SKM-1 treated with dmso at 0.1 percent for 144 hours (cell line): ENCODE data around the gene TBX5.
"Not testable (repeated sequence)": the region's sequence is repeated elsewhere in the genome, so short reads cannot be mapped to it uniquely, and the experiment has no call there.

Experiments
- DNase-seq: peaks from one replicate; lab custom pipeline; 2025; ENCODE audit not compliant: unreplicated experiment; lab: John Stamatoyannopoulos, UW

Gene TBX5

GRCh38 chr12:114393569-114393968 lies 12.4 kb downstream of the TBX5 start:
- no peak for DNase-seq

DNA sequence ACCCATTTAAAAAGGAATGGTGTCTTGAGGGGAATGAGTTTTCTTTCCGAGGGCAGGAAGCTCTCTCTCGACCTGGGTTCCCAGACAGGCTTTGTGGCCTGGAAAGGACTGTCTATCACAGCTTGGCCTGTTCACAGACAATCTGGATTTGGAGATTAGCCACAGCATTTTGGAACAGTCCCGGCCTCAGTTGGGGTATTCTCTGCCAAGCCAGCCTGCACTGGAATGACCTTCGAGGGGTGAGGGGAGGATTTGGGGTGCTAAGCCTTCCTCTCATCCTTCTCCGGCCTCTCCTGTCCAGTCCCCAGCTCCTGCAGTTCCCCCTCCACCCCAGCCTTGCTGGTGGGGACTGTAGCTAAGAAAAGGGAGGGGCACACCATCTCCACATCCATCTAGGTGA lies 13.0 kb downstream of the TBX5 start:
- DNase-seq = no peak

DNA sequence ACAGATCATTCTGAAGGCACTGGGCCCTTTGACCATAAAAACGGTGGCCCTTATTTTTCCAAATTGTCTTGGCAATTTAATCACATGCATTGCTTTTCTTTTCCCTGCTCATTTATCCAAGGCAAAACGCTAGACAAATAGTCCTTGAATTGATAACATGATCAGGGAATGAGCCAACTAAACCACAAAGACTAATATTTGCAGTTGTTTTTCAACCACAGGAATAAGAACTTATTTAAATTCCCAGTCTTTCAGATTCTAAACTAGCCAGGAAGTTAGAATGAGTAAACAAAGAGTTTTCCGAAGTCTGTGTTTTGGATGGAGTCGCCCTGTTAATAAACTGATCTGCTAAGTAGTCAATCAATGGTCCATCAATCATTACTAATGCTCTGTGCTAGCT lies 14.9 kb downstream of the TBX5 start:
- no peak for DNase-seq

DNA sequence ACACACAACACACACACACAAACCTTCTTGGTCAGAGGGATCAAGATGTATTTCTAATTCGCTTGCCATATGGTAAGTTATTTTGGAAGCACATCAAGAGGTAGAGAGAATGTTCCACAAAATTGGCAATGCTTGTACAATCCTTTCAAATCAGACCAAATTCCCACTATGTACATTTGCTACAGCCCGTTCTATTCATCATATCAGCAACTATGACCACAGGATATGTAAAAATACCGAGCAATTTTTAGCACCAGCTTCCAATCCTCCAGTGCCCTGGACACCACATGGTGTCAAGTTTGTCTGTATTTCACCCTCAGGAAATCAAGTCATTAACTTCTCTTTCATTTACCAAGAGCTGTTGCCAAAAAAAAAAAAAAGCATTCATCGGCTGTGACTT lies 21.2 kb downstream of the TBX5 start:
- DNase-seq = no peak

DNA sequence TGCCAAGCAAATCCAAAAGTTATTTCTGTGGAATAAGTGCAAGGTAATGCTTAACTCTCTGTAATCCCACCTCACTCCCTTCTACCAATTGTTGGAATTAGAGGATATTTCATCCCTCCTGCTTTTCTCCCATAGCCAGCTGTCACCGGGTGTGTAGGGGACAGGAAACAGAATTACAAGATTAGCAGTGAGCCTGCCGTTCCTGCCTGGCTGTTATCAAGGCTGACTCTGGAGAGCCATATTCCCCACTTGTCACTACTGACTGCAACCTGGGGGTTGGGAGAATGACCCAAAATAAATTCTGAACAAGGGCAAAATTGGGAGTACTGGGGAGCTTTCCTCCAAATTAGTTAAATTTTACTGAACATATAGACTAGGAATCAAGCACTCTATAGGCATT lies 24.8 kb downstream of the TBX5 start:
- no peak for DNase-seq

DNA sequence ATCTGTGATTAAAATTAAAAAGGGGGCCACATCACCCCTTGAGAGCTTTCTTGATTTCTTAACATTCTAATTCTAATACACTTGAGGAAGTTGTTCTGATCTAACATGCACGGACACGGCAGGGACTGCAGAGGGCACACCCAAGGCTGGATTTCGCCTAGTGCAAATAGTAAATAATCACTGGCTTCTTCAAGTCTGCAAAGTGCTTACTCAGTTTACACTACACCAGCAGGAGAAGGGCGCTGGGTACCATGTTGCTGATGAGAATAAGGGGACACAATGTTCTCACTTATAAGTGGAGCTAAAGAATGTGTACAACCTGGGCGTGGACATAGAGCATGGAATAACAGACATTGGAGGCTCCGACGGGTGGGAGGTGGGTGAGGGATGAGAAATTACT lies 34.2 kb downstream of the TBX5 start:
- no peak for DNase-seq

DNA sequence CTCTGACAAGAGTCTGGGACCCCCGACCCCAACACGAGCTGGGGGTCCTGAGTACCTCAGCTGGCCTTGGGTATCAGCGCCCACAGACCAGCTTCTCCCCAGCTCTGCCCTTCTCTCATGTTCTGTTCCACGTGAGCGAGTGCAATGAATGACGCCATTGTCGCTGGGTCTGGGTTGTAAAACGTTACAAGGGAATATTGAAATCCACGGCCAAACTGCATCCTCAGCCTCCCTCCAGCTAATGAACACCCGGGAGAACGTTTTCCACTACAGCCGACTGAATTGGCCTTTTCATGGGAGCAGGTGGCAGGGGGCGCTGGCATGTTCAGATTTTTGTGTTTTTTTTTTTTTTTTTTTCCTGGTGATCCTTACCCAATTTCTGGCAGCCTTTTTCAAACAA lies 34.7 kb downstream of the TBX5 start:
- no peak for DNase-seq

DNA sequence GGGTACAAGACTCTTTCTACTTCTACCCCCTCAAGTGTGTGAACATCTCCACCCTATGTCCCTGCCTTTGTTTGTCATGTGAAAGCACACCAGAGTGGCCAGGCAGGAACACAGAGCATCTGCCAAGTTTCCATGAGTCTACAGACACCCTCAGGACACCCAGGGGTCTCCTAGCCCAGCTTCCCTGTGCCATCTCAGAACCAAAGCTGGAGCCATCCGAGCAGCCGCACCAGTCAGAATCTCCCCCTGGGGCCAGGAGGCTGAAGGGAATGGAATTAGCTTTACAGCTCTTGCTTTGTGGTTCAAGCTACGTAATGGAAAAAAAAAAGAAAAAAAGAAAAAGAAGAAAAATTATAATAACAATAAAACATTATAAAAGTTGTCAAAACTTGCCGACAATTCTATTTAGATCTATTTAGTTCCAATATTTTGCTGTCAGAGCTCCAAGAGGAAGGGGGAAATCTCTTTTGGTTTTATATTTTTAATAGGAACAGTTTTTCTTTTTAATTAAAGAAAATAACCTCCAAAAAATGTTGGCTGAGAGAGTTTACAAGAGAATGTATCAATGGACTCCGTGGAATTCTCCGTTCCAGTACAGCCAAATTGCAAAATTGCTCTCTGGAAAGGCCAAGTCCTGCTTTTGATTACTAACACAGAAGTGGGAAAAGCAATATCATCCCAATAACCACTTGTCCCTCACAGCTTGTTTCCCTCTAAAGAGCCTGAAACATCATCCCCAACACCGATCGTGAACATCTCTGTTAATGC lies 37.1 kb downstream of the TBX5 start:
- DNase-seq = no peak

DNA sequence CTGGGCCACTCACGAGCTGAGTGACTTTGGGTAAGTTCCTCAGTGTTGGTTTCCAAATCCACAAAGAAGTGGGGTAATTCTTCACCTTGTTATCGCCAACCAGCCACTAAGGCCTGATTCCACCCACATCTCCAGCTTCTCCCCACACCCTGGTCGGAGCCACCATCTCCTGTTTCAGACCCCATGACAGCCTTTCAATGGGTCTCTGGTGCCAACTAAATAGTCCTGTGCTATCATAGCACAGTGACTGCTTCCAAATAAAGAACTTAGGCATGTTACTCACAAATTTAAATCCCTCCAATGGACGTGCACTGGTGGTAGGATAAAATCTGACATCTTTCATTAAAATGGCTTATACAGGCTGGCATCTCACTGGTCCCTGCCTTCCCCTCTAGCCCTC lies 44.0 kb downstream of the TBX5 start:
- DNase-seq = no peak

- DNase-seq = no peak
Observed at GRCh38 chr12:114361545-114361944, 44.4 kb downstream of the TBX5 start.

GRCh38 chr12:114360485-114360884 lies 45.5 kb downstream of the TBX5 start:
- no peak for DNase-seq

DNA sequence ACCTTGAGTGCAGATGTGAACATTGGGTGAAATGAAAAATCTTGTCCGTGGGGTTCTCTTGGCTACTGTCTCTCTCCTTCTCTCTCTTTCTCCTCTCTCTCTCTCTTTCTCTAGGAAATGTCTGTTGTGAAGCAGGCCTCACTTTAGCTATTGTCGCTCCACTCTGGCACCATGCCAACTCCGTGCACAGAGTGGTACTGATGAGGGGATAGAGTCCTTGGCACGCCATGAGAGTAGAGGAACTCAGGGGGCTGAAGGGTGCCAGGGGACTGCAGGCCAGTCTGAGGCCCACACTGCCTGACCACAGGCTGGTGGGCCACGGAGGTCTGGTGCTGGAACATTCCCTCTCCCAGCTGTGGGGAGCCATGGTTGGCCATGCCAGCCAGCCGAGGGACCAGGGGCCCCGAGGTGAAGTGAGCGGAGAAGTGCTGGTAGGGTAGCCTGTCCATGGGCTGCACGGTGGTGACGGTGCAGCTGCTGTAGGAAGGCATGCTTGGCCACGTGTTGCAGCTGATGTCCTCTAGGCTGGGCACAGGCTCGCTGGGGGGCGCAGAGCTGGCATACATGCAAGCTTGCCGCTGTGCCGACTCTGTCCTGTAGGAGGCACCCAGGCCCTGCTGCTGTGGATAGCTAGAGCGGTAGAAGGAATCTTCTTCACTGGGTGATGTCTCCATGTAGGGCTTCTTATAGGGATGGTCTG lies 50.4 kb downstream of the TBX5 start:
- DNase-seq = no peak

GRCh38 chr12:114349239-114349638 lies 56.7 kb downstream of the TBX5 start:
- DNase-seq = not testable (repeated sequence)

- no peak for DNase-seq
Observed at GRCh38 chr12:114347861-114348260, 58.1 kb downstream of the TBX5 start.

- no peak for DNase-seq
Observed at GRCh38 chr12:114344831-114345230, 61.1 kb downstream of the TBX5 start.

DNA sequence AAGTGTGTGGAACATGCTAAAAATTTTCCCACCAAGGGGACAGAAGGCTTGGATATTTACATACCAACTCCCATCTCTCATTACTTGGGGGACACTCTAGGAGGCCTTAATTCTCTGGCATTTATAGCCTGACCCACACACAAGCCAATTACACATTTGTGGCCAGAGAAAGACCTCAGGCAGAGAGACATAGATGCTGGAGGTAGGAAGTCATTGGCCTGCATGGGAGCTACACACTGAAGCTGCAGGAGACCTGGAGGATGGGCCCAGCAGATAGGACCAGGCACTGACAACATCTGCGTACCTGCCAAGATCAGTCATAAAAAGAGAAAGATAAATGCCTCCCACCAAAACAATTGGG lies 61.7 kb downstream of the TBX5 start:
- DNase-seq = no peak

DNA sequence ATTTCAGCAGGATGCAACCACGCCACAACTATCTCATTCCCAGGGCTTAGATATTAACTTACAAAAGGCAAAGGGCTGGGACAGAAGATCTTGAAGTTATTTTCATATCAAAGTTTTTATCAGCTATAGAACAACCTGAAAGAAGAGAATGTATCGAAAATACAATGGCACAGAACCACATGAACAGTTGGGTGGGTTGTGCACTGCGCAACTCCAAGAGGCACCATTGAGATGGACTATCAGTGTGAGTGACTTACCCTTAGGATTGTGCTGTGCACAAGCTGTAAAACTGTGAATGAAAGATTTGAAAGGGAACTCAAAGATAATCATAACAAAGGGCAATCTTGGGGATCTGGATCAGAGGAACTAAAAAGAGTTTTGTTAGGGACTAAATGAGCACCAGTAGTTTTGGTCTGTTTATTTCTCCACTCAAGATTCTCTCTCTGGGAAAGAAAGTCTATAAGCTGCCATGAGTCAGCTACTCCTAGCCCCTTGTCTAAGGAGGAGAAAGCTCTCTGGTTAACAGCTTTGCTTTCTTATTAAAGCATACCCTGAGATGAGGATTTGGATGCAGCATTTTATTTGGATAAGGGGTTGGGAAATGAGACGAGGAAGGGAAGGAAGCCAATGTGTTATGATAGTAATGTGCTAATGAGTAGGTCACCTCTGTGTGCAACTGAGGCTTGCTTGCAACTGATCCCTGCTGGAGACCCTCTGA lies 62.2 kb downstream of the TBX5 start:
- no peak for DNase-seq

DNA sequence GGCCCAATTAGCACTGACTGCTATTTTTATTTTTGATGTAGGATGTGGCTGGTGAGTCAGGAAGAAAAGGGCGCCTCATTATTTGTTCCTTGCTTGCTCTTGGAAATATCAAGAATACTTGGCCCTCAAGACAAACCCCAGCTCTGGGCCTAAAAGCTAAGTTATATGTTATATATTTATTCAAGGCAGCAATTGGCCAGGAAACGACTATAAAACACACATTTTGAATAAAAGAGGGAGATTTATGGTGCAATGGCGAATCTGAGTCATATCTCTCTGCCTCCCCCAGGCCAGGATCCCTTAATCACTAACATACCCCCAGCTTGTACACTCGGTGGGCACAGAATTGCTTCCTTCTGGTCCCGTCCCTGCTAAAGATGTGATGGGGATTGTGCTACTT lies 63.3 kb downstream of the TBX5 start:
- no peak for DNase-seq

- DNase-seq = no peak
Observed at GRCh38 chr12:114341635-114342034, 64.3 kb downstream of the TBX5 start.

- no peak for DNase-seq
Observed at GRCh38 chr12:114340231-114340630, 65.7 kb downstream of the TBX5 start.

DNA sequence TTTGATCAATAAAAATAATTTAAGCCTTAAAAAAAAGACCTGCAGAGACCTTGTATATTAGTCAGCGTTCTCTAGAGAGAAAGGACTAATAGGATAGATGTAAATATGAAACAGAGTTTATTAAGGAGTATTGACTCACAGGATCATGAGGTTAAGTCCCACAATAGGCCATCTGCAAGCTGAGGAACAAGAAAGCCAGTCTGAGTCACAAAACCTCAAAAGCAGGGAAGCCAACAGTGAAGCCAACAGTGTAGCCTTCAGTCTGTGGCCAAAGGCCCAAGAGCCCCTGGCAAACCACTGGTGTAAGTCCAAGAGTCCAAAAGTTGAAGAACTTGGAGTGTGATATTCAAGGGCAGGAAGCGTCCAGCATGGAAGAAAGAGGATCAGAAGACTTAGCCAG lies 66.3 kb downstream of the TBX5 start:
- DNase-seq = no peak

DNA sequence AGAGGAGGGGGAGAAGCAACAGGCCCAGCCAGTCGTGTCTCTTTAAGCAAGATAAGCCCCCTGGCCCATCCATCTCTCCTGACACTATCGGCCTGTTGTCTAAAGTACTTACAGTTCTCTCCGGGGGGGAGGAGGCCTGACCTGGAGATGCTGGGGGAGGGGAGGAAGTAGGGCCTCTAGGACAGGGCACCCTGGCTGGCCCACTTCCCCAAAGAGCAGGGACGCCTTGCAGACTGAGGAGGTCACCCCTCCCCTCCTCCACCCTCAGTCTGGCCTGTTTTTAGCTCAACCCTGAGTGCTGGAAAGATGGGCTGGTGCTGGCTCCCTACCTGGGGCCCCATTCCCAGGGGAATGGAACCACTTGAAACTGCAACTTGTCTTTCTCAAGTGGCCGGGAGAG lies 70.3 kb downstream of the TBX5 start:
- peak; percentile 3 for DNase-seq
